ENCODE data around the gene RNF26.
"Not testable (repeated sequence)": the region's sequence is repeated elsewhere in the genome, so short reads cannot be mapped to it uniquely, and the experiment has no call there.

The RNF26 gene

GRCh38 chr11:119382513-119382912 lies 48.2 kb downstream of the RNF26 start:
- not testable (repeated sequence) for DNase-seq; H3K36me3 ChIP-seq (ENCODE audit: control insufficient read depth in 4 of 4, insufficient read depth in 4 of 4, low read length in 3 of 4); H3K4me3 ChIP-seq (ENCODE audit: control insufficient read depth in 1 of 7, extremely low read depth in 1 of 7, insufficient read depth in 4 of 7, low read depth in 2 of 7, low read length in 6 of 7); H3K27ac ChIP-seq (ENCODE audit: insufficient read depth in 1 of 2, low read depth in 1 of 2, low read length in 2 of 2, poor library complexity in 1 of 2, severe bottlenecking in 2 of 2); H3K9me3 ChIP-seq (ENCODE audit: control extremely low read depth in 1 of 5, control insufficient read depth in 4 of 5, insufficient read depth in 2 of 5, low read depth in 1 of 5, low read length in 4 of 5)
- peaks cover 0 to 18% (median 16%) of the 10 kb centered on the region in 4 experiments for H3K4me1 ChIP-seq (ENCODE audit: control extremely low read depth in 1 of 4, control insufficient read depth in 4 of 4, insufficient read depth in 4 of 4, low read length in 3 of 4)
- CTCF ChIA-PET, result interaction anchor here (0.6 to 13.9 kb wide), 8 partner anchors 8 to 92 kb away, joined by 3 to 132 read pairs (median 6); no protein-coding TSS in a partner anchor
- peaks cover 2 to 14% (median 6%) of the 10 kb centered on the region in 5 experiments for H3K27me3 ChIP-seq (replicated peaks in 2 of 5; ENCODE audit: control insufficient read depth in 4 of 5, insufficient read depth in 5 of 5, low read length in 4 of 5)
- 95% methylated on average over 13 of the region's 14 CpGs for WGBS (ENCODE audit: insufficient coverage)
- POLR2A ChIA-PET, result interaction anchor here (0.6 kb wide), 1 partner anchor 1403 kb away, joined by 3 read pairs; no protein-coding TSS in a partner anchor

DNA sequence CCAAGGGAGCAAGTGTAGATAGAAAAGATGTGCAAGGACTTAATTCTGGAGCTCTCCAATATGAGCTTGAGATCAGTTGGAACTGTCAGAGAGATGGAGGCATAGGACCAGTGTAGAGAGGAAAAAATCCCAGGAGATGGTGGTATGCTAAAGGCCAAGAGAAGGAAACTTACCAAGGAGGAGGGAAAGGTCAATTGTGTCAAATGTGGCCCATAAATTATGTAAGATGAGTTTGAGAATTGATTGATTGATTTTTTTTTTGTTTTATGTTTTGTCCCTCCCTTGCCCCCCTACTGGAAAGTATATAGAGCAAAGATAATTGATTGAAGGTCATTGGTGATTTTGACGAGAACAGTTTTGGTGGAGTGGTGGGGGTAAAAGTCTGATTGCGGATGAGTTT lies 50.0 kb downstream of the RNF26 start:
- Histone ChIP-seq H3K4me3 (ENCODE audit: control insufficient read depth in 1 of 7, extremely low read depth in 1 of 7, insufficient read depth in 4 of 7, low read depth in 2 of 7, low read length in 6 of 7) (no peak overlapping the region), H3K9me3 (ENCODE audit: control extremely low read depth in 1 of 5, control insufficient read depth in 4 of 5, insufficient read depth in 2 of 5, low read depth in 1 of 5, low read length in 4 of 5) (no peaks in the 10 kb centered on the region), H3K27me3 (replicated peaks in 2 of 5; ENCODE audit: control insufficient read depth in 4 of 5, insufficient read depth in 5 of 5, low read length in 4 of 5) (peaks cover 2 to 14% (median 6%) of the 10 kb centered on the region in 5 experiments), H3K4me1 (ENCODE audit: control extremely low read depth in 1 of 4, control insufficient read depth in 4 of 4, insufficient read depth in 4 of 4, low read length in 3 of 4) (peaks cover 0 to 18% (median 16%) of the 10 kb centered on the region in 4 experiments), H3K36me3 (ENCODE audit: control insufficient read depth in 4 of 4, insufficient read depth in 4 of 4, low read length in 3 of 4) (no peaks in the 10 kb centered on the region), H3K27ac (ENCODE audit: insufficient read depth in 1 of 2, low read depth in 1 of 2, low read length in 2 of 2, poor library complexity in 1 of 2, severe bottlenecking in 2 of 2) (no peak overlapping the region)
- no peak for DNase-seq
- CTCF ChIA-PET, result interaction anchor here (1.0 to 8.0 kb wide), 5 partner anchors 9 to 91 kb away, joined by 3 to 51 read pairs (median 4); no protein-coding TSS in a partner anchor
- POLR2A ChIA-PET, result no interaction called here
- 100% methylated on average over 2 of the region's 2 CpGs for WGBS (ENCODE audit: insufficient coverage)
